Testis (tissue), 2 donors: ENCODE results near the gene FAM47B.

Experiments used
- POLR2A ChIP-seq: fragments of 450-650 bp; IDR thresholded peaks from one replicate; pipeline ENCODE4 v1.6.1; 2017; ENCODE audit warnings: antibody characterized with exemption, mild to moderate bottlenecking, moderate library complexity
- TF ChIP-seq, protein P1 (sequence below), 3 experiments: fragments of 450-650 bp in 2 of 3; fragments of 200-600 bp in 1 of 3; sonication (generic) in 1 of 3; IDR thresholded peaks; one replicate each; pipeline ENCODE4 v1.5.1; 2016 to 2019; ENCODE audit warnings: antibody characterized with exemption in 3 of 3, mild to moderate bottlenecking in 2 of 3, moderate library complexity in 1 of 3

DNA sequence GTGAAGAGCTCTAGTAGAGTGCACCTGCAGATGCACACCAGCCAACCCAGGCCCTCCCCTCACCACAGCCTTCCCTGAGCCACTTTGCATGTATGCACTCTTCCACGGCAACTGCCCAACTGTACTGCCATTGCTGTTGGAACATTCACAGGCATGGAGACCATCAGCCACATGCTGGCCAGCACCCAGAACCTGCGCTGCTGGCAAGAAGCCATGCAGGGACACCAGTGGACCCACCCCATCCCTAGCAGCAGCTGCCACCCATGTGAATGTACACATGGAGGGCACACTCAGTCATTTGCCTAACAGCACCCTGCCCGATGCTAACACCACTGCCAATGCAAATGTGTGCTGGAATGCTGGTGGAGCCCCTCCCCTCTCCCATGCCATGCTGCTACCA lies 35.6 kb downstream of the FAM47B start:
- TF ChIP-seq, protein P1, sequence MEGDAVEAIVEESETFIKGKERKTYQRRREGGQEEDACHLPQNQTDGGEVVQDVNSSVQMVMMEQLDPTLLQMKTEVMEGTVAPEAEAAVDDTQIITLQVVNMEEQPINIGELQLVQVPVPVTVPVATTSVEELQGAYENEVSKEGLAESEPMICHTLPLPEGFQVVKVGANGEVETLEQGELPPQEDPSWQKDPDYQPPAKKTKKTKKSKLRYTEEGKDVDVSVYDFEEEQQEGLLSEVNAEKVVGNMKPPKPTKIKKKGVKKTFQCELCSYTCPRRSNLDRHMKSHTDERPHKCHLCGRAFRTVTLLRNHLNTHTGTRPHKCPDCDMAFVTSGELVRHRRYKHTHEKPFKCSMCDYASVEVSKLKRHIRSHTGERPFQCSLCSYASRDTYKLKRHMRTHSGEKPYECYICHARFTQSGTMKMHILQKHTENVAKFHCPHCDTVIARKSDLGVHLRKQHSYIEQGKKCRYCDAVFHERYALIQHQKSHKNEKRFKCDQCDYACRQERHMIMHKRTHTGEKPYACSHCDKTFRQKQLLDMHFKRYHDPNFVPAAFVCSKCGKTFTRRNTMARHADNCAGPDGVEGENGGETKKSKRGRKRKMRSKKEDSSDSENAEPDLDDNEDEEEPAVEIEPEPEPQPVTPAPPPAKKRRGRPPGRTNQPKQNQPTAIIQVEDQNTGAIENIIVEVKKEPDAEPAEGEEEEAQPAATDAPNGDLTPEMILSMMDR (IDR thresholded peaks at IDR 0.05): no peak
- TF ChIP-seq POLR2A: no peak
